RWPE2 (cell line): ENCODE measurements around the gene CTSC.

Experiments used
- ATAC-seq: fragments of 200-7000 bp; cut with Tn5 transposase; 3 replicates; pipeline ENCODE4 v1.9.1; 2021; ENCODE audit warnings: low read depth
- DNase-seq: peaks from one replicate; pipeline ENCODE4 v3.0.0-alpha.2; 2020; ENCODE audit warnings: low spot score
- H3K27ac ChIP-seq: fragments of 450-650 bp; 2 replicates; pipeline ENCODE4 v1.5.1; 2017; ENCODE audit warnings: mild to moderate bottlenecking; ENCODE audit not compliant: poor library complexity, severe bottlenecking
- H3K27me3 ChIP-seq: fragments of 250-450 bp; sonication (Bioruptor Pico); 2 replicates; pipeline ENCODE4 v1.5.1; 2021; ENCODE audit warnings: mild to moderate bottlenecking, moderate library complexity; ENCODE audit not compliant: insufficient read depth, poor library complexity, severe bottlenecking
- H3K36me3 ChIP-seq: fragments of 250-450 bp; sonication (Bioruptor Pico); 2 replicates; pipeline ENCODE4 v1.5.1; 2020; ENCODE audit warnings: low read depth, mild to moderate bottlenecking, moderate library complexity
- H3K4me1 ChIP-seq: fragments of 250-450 bp; sonication (Bioruptor Pico); 2 replicates; pipeline ENCODE4 v1.5.1; 2021; ENCODE audit warnings: mild to moderate bottlenecking, moderate library complexity; ENCODE audit not compliant: insufficient read depth, poor library complexity, severe bottlenecking
- H3K4me3 ChIP-seq: fragments of 250-450 bp; sonication (Bioruptor Pico); 2 replicates; pipeline ENCODE4 v1.5.1; 2021; ENCODE audit warnings: mild to moderate bottlenecking, moderate library complexity; ENCODE audit not compliant: severe bottlenecking
- H3K9me3 ChIP-seq: fragments of 250-450 bp; sonication (Bioruptor Pico); 2 replicates; pipeline ENCODE4 v1.5.1; 2021; ENCODE audit warnings: mild to moderate bottlenecking, moderate library complexity; ENCODE audit not compliant: severe bottlenecking
- TF ChIP-seq, protein P1 (sequence below): fragments of 450-650 bp; IDR thresholded peaks from one replicate; pipeline ENCODE4 v1.5.1; 2017; ENCODE audit warnings: mild to moderate bottlenecking, moderate library complexity; ENCODE audit not compliant: poor library complexity, severe bottlenecking

CTSC gene

DNA sequence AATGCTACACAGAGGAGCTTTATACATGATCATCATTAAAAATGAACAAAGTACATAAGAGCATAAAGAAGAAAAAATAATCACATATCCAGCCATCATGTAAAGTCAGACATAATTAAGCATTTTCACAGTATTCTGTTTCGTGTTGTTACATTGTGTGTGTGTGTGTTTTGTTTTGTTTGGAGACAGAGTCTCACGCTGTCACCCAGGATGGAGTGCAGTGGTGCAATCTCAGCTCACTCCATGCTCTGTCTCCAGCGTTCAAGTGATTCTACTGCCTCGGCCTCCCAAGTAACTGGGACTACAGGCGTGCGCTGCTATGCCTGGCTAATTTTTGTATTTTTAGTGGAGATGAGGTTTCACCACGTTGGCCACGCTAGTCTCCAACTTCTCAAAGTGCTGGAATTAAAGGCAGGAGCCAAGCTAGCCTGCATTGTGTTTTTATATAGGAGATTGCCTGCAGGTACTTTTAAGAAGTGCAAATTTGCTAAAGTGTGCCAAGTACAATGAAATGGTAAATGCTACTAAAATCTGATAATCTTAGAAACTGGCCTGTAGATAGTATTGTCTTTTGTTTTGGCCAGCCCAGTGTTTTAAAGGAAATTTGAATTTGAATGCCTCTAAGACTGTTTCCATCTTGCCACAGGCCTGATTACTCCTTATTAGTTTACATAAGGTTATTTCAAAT lies 7.8 kb downstream of the CTSC start:
- no peak for DNase-seq
- H3K27ac ChIP-seq: no peak overlapping the region
- no peak overlapping the region for H3K4me3 ChIP-seq
- H3K27me3 ChIP-seq: no peaks in the 10 kb centered on the region
- peaks cover 38% of the 10 kb centered on the region for H3K4me1 ChIP-seq
- H3K9me3 ChIP-seq: no peaks in the 10 kb centered on the region
- peaks cover 100% of the 10 kb centered on the region for H3K36me3 ChIP-seq
- TF ChIP-seq, protein P1, sequence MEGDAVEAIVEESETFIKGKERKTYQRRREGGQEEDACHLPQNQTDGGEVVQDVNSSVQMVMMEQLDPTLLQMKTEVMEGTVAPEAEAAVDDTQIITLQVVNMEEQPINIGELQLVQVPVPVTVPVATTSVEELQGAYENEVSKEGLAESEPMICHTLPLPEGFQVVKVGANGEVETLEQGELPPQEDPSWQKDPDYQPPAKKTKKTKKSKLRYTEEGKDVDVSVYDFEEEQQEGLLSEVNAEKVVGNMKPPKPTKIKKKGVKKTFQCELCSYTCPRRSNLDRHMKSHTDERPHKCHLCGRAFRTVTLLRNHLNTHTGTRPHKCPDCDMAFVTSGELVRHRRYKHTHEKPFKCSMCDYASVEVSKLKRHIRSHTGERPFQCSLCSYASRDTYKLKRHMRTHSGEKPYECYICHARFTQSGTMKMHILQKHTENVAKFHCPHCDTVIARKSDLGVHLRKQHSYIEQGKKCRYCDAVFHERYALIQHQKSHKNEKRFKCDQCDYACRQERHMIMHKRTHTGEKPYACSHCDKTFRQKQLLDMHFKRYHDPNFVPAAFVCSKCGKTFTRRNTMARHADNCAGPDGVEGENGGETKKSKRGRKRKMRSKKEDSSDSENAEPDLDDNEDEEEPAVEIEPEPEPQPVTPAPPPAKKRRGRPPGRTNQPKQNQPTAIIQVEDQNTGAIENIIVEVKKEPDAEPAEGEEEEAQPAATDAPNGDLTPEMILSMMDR: no peak
- no peak for ATAC-seq

DNA sequence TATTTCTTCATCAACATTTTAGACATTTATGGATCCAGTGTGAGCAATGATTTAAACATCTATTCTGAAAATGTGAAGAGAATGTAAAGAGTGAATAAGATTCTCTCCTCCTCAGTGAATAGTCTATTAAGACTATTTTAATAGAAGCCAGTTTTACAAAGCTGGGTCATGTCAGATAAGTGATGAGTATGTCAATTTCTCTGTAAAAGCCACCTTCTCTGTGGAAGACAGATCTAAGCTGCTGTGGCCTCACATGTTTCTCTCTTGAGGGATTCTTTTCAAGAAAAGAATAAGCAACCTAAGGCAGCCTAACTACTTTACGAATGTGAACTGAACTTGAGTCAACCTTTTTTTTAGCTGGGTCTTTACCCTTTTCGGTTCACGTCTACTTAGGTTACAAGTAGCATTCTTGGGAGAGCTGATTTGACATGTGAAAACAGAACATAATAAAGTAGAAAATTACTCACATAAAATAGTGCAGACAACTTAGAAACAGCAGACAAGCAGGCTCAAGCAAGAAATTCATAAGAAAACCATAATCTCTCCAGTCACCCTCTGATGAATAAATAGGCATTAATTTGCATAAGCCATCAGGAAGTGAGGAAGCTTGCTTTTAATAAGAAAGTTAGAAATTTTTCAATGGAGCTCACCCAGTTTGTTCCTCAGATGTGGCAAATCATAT lies 9.9 kb downstream of the CTSC start:
- Histone ChIP-seq H3K4me1 (peaks cover 17% of the 10 kb centered on the region), H3K4me3 (no peak overlapping the region), H3K9me3 (no peaks in the 10 kb centered on the region), H3K27me3 (no peaks in the 10 kb centered on the region), H3K27ac (no peak overlapping the region), H3K36me3 (peaks cover 100% of the 10 kb centered on the region)
- ATAC-seq (no peak), DNase-seq (no peak)
- TF ChIP-seq, protein P1: no peak

DNA sequence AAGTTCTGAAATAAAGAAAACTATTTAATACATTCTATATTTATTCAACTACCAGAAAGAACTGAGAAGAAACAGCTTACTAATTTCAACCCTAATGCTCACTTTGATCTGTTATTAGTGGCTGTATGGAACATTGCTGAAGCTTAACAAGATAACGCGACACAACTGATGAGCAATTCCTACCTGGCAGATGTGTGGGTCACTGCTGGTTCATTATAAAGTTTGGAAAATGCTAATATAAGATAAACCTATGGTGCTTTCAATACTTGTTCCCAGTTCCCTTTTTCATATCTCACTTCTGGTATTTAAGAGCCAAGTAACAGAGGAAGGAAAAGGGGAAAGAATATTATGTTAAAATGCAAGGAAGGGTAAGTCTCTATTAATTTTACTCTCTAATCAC lies 10.5 kb downstream of the CTSC start:
- H3K27ac ChIP-seq: no peak overlapping the region
- peaks cover 12% of the 10 kb centered on the region for H3K4me1 ChIP-seq
- H3K9me3 ChIP-seq: no peaks in the 10 kb centered on the region
- no peak for DNase-seq
- peaks cover 100% of the 10 kb centered on the region for H3K36me3 ChIP-seq
- no peaks in the 10 kb centered on the region for H3K27me3 ChIP-seq
- no peak overlapping the region for H3K4me3 ChIP-seq
- TF ChIP-seq, protein P1: no peak
- ATAC-seq: no peak

DNA sequence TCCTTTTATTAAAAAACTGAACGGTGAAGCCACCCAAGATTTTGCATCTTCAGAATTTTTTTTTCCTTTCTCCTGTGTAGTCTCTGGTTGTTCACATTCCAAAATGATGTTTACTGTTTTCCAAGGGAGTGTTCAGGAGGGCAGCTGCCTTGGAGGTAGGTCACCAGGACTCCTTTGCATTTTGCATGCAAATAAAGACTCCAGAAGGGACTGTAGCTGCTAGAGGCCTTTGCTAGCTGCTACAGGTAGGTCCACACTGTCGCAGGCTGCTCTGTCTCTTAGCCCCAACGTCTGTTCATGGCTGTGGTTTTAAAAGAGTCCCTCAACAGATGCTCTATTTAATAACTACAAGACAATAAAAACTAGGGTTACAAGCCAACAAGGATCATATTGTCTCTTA lies 11.4 kb downstream of the CTSC start:
- H3K27me3 ChIP-seq: no peaks in the 10 kb centered on the region
- H3K27ac ChIP-seq: no peak overlapping the region
- peaks cover 97% of the 10 kb centered on the region for H3K36me3 ChIP-seq
- TF ChIP-seq, protein P1: no peak
- peaks cover 12% of the 10 kb centered on the region for H3K4me1 ChIP-seq
- no peaks in the 10 kb centered on the region for H3K9me3 ChIP-seq
- no peak overlapping the region for H3K4me3 ChIP-seq
- ATAC-seq: no peak
- DNase-seq: no peak
